MCF 10A (cell line): ENCODE data around the gene FOXP4. TPM values are rescaled to one million over a fixed set of nuclear protein-coding genes. Genes with fewer than 3 reads are reported as not detected.

Experiments
- BruUV-seq: library from RNA; stranded (reverse); fragments of 400-500 nt; replicated peaks from 2 replicates; lab custom pipeline; 2021; lab: Mats Ljungman, UMichigan
- CTCF ChIA-PET: fragments of 300-600 bp; sonication (Branson Sonifier 250); formaldehyde crosslinking; extraction: SDS; loops from one replicate; lab custom pipeline; 2021; ENCODE audit warnings: antibody characterized with exemption, inconsistent platforms; lab: Yijun Ruan, JAX
- POLR2A ChIA-PET: fragments of 300-600, 350-650 bp; sonication (Branson Sonifier 250); formaldehyde crosslinking; extraction: SDS; loops from one replicate; lab custom pipeline; 2020; ENCODE audit warnings: antibody characterized with exemption, inconsistent platforms; lab: Yijun Ruan, JAX
- DNase-seq: peaks from one replicate; pipeline ENCODE4 v3.0.0-alpha.2; 2018; ENCODE audit not compliant: unreplicated experiment
- H3K27ac Mint-ChIP-seq: one replicate; pipeline ENCODE4 v1.8.0; 2022; ENCODE audit warnings: mild to moderate bottlenecking, low read depth, mixed read lengths; ENCODE audit not compliant: unreplicated experiment
- H3K27me3 Mint-ChIP-seq: one replicate; pipeline ENCODE4 v1.8.0; 2022; ENCODE audit warnings: mixed read lengths; ENCODE audit not compliant: insufficient read depth, unreplicated experiment
- H3K36me3 Mint-ChIP-seq: one replicate; pipeline ENCODE4 v1.8.0; 2022; ENCODE audit warnings: mild to moderate bottlenecking, moderate library complexity, mixed read lengths; ENCODE audit not compliant: insufficient read depth, unreplicated experiment
- H3K4me1 Mint-ChIP-seq: one replicate; pipeline ENCODE4 v1.8.0; 2022; ENCODE audit warnings: mixed read lengths; ENCODE audit not compliant: insufficient read depth, unreplicated experiment
- H3K4me3 Mint-ChIP-seq: one replicate; pipeline ENCODE4 v1.8.0; 2022; ENCODE audit warnings: mild to moderate bottlenecking, moderate library complexity, mixed read lengths; ENCODE audit not compliant: unreplicated experiment
- H3K9me3 Mint-ChIP-seq: one replicate; pipeline ENCODE4 v1.8.0; 2022; ENCODE audit warnings: mixed read lengths; ENCODE audit not compliant: unreplicated experiment
- intact Hi-C: fragments of 100-400 bp; cut with micrococcal nuclease; formaldehyde crosslinking; loops from 2 replicates; pipeline ENCODE4 v1.14.1; 2022
- total RNA-seq: library from RNA; stranded (reverse); gene quantifications from 2 replicates; pipeline ENCODE4 v1.2.3, GENCODE V29; 2022
- TF ChIP-seq, protein P1 (sequence below): fragments of 200-600 bp; IDR thresholded peaks from one replicate; pipeline ENCODE4 v1.8.0; 2022; ENCODE audit warnings: antibody characterized with exemption, mild to moderate bottlenecking; ENCODE audit not compliant: unreplicated experiment

The FOXP4 gene
- total RNA-seq, 1 experiment from 2014 or later, result 16.5 TPM

GRCh38 chr6:41593406-41593805 is 47.2 kb downstream of the FOXP4 start:
- H3K27ac Mint-ChIP-seq, result no peak overlapping the region
- H3K36me3 Mint-ChIP-seq, result peaks cover 20% of the 10 kb centered on the region
- H3K4me1 Mint-ChIP-seq, result no peaks in the 10 kb centered on the region
- no peaks in the 10 kb centered on the region for H3K9me3 Mint-ChIP-seq
- intact Hi-C loops, result loop anchor here (5.0 kb wide), 1 partner anchor 46 kb away; the partner anchor contains the start of gene FOXP4
- no peaks in the 10 kb centered on the region for H3K27me3 Mint-ChIP-seq
- DNase-seq, result no peak
- no TSS peak for BruUV-seq
- H3K4me3 Mint-ChIP-seq, result no peak overlapping the region
- CTCF ChIA-PET, result interaction anchor here (0.7 to 12.2 kb wide), 4 partner anchors 10 to 225 kb away, joined by 3 to 139 read pairs (median 8); no protein-coding TSS in a partner anchor
- TF ChIP-seq, protein P1, sequence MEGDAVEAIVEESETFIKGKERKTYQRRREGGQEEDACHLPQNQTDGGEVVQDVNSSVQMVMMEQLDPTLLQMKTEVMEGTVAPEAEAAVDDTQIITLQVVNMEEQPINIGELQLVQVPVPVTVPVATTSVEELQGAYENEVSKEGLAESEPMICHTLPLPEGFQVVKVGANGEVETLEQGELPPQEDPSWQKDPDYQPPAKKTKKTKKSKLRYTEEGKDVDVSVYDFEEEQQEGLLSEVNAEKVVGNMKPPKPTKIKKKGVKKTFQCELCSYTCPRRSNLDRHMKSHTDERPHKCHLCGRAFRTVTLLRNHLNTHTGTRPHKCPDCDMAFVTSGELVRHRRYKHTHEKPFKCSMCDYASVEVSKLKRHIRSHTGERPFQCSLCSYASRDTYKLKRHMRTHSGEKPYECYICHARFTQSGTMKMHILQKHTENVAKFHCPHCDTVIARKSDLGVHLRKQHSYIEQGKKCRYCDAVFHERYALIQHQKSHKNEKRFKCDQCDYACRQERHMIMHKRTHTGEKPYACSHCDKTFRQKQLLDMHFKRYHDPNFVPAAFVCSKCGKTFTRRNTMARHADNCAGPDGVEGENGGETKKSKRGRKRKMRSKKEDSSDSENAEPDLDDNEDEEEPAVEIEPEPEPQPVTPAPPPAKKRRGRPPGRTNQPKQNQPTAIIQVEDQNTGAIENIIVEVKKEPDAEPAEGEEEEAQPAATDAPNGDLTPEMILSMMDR, result no peak
- POLR2A ChIA-PET, result no interaction called here

DNA sequence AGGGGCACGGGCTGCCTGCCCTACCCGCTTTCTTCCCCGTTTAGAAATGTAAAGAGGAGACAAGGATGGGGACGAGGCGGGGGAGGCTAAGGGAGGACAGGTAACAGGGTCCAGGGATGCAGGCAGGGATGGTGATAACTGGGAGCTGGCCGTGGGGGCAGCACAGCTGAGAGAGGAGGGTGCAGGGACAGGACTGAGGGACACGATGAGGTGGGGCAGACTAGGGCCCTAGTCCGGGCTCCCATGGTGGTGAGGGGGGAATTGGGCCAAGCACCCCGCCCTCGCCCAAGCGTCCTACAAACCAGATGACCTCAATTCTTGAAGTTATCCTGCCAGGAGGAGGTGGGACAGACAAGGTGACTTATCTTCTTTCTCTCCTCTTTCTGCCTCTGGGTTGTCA is 47.7 kb downstream of the FOXP4 start:
- TF ChIP-seq, protein P1, result no peak

DNA sequence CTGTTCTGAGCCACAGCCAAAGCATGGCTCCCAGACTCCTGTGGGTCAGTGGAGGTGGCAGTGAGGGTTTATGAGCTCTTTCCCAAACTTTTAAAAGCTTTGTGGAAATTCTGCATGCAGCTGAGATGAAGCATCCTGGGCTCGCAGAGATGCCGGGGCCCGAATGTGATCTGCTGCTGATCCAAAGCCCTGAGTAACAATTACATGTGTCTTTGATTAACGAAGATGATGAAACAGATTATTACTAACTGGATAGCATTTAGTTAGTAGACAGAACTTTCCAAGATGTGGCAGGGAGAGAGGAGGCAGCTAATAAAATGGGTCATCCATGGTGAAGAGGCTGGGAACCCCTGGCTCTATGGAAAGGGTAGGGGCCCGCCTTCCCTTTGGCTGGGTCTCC is 48.1 kb downstream of the FOXP4 start:
- ChIA-PET CTCF (interaction anchor here (0.6 to 12.2 kb wide), 9 partner anchors 9 to 274 kb away, joined by 3 to 139 read pairs (median 3); partner anchors contain the start of gene NCR2), POLR2A (no interaction called here)
- no peak for DNase-seq
- no TSS peak for BruUV-seq
- Mint-ChIP-seq H3K9me3 (no peaks in the 10 kb centered on the region), H3K4me1 (no peaks in the 10 kb centered on the region), H3K36me3 (peaks cover 17% of the 10 kb centered on the region), H3K27me3 (no peaks in the 10 kb centered on the region), H3K27ac (no peak overlapping the region), H3K4me3 (no peak overlapping the region)
- intact Hi-C loops, result loop anchor here (5.0 kb wide), 1 partner anchor 47 kb away; the partner anchor contains the start of gene FOXP4
- TF ChIP-seq, protein P1, result no peak

More for the DNA sequence above, 47.7 kb downstream of the FOXP4 start:
- no peak overlapping the region for H3K27ac Mint-ChIP-seq
- no peak overlapping the region for H3K4me3 Mint-ChIP-seq
- no peak for DNase-seq
- H3K4me1 Mint-ChIP-seq, result no peaks in the 10 kb centered on the region
- ChIA-PET CTCF (interaction anchor here (0.6 to 12.2 kb wide), 7 partner anchors 9 to 273 kb away, joined by 3 to 139 read pairs (median 3); partner anchors contain the start of gene NCR2), POLR2A (no interaction called here)
- no TSS peak for BruUV-seq
- H3K27me3 Mint-ChIP-seq, result no peaks in the 10 kb centered on the region
- no peaks in the 10 kb centered on the region for H3K9me3 Mint-ChIP-seq
- H3K36me3 Mint-ChIP-seq, result peaks cover 20% of the 10 kb centered on the region
- intact Hi-C loops, result loop anchor here (5.0 kb wide), 1 partner anchor 47 kb away; the partner anchor contains the start of gene FOXP4

DNA sequence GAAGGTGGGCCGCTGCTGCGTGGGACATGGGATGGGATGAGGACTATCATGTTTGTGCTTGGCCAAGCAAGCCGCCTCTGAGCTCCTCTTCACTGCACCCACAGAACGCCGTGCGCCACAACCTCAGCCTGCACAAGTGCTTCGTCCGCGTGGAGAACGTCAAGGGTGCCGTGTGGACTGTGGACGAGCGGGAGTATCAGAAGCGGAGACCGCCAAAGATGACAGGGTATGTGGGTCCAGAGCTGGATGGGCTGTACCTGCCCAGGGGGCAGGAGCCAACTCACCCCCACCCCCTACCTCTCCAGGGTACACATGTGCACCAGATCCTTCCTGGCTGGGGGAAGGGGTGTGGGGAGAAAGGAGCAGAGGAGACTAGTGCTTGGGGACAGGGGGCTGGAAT is 48.6 kb downstream of the FOXP4 start:
- H3K36me3 Mint-ChIP-seq, result peaks cover 13% of the 10 kb centered on the region
- H3K4me3 Mint-ChIP-seq, result no peak overlapping the region
- ChIA-PET CTCF (interaction anchor here (0.6 to 12.2 kb wide), 7 partner anchors 8 to 274 kb away, joined by 3 to 139 read pairs (median 3); no protein-coding TSS in a partner anchor), POLR2A (interaction anchor here (0.8 kb wide), 1 partner anchor 169 kb away, joined by 3 read pairs; no protein-coding TSS in a partner anchor)
- no peak for DNase-seq
- no TSS peak for BruUV-seq
- TF ChIP-seq, protein P1, result no peak
- H3K27me3 Mint-ChIP-seq, result no peaks in the 10 kb centered on the region
- no peak overlapping the region for H3K27ac Mint-ChIP-seq
- no peaks in the 10 kb centered on the region for H3K9me3 Mint-ChIP-seq
- H3K4me1 Mint-ChIP-seq, result no peaks in the 10 kb centered on the region
- intact Hi-C loops, result loop anchor here (5.0 kb wide), 1 partner anchor 47 kb away; the partner anchor contains the start of gene FOXP4
